HG02763 (cell line): ENCODE results near the gene SH2D7.

Experiments used
- ATAC-seq: cut with Tn5 transposase; IDR thresholded peaks from one replicate; pipeline ENCODE4 v1.9.1; 2021; ENCODE audit warnings: mild to moderate bottlenecking, moderate library complexity; ENCODE audit not compliant: unreplicated experiment

SH2D7 gene

DNA sequence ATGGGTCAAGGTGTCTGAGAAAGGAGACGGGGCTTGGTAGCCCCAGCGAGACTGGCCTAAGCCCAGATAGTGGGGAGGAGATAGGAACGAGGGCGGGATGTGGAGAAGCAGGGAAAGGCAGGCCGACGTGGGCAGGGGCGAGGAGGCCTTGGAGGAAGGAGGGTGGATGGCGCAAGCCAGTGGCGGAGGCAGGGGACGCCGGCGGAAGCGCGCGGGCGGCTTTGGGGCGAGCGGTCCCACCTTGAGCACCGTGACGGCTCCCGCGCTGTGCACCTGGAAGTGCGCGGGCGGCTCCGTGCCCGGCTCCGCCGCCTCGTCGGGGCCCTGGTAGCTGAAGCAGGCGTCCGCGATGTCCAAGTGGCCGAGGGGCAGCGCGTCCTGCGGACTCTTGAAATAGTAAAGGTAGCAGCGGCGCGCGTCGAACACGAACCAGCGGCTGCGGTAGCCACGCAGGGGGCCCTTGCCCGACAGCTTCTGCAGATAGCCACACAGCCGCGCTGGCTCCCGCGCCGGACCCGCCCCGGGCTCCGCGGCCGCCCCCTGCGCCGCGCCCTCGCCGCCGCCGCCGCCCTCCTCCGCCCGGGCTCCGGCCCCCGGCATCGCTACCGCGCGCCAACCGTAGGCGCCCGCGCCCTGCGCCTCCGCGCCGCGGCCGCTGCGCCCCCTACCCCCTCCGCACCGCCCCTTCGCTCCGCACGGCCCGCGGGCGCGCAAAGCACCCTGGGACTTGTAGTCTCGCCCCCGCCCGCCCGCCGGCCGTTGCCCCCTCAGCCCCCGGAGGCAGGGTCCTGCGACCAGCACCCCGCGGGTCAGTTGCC is 15.1 kb upstream of the SH2D7 start, which contains the start of gene TBC1D2B:
Gene TBC1D2B, minus strand, starts transcription at position 659 of the 818 bp plus-strand sequence. Its CDS starts 59 bp downstream, at position 600.
- peak; percentile 74 for ATAC-seq

- ATAC-seq: no peak
These were observed 14.5 kb upstream of the SH2D7 start for GRCh38 chr15:78077871-78078210.

- ATAC-seq: no peak
These were observed 12.9 kb upstream of the SH2D7 start for GRCh38 chr15:78079298-78080087.

DNA sequence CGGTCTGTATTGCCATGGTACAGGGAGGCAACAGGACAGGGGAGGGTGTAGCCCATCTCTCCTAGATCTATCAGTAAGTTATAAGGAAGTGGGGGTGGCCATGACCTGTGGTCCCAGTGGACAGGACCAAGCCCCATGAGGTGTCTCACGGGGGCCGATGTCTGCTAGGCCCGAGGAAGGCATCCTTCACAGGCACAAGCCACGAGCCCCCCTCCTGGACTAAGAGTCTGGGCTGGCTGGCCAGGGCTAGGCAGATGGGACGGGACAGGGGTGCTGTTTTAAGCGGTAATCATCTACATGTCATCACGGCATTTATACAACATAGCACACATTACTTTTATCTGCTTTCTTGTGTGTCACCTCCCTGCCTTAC is 12.3 kb upstream of the SH2D7 start:
- no peak for ATAC-seq

GRCh38 chr15:78082106-78082742 is 10.1 kb upstream of the SH2D7 start:
- ATAC-seq: no peak

DNA sequence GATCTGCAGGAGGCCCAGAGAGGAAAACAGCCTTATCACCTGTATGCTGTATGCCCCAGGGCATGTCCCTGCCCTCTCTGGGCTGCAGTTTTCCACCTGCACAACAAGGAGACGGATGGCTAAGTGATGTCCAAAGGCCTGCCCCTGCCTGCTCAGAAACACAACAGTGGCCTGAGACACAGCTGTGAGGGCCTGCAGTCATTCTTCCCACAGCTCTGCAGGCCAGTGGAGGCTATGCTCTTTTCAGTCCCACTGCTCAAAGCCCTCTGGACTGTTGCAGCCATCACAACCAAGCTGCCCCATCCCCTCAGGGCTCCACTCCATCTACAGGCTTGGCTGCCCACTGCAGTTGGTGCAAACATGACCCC is 9.6 kb upstream of the SH2D7 start:
- no peak for ATAC-seq

DNA sequence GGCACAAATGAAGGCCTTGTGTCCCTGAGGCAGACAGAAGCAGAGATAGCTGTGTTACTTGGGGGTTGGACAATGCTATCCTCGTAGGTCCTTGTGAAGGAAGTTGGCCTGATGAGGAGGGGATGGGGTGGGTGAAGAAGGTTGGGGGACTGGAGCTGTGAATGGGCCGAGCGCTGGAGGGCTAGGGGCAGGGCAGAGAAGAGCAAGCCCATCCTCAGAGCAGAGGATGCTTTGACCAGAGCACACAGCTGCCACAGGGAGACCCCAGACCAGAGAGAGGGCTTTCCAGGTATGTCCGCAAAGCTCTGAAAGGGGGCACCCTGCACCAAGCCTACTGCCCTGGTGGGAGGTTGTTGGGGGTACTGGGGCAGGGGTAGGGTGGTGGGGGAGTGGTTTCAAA is 9.2 kb upstream of the SH2D7 start:
- no peak for ATAC-seq

GRCh38 chr15:78083687-78084448 is 8.5 kb upstream of the SH2D7 start:
- ATAC-seq: peak; percentile 43

DNA sequence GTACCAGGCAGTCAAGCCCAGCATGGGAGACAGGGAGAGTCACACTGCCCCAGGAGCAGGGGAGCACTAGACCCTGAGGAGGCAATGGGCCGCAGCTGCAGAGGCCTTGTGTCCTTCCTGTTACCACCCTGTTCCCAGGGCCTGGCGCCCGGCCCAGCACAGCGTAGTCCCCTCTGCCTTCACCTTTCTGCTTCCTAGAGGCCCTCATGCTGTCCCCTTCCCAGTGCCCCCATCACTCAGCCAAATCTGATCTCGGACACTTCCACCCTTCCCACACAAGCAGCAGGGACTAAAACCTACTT is 8.0 kb upstream of the SH2D7 start:
- ATAC-seq: no peak

DNA sequence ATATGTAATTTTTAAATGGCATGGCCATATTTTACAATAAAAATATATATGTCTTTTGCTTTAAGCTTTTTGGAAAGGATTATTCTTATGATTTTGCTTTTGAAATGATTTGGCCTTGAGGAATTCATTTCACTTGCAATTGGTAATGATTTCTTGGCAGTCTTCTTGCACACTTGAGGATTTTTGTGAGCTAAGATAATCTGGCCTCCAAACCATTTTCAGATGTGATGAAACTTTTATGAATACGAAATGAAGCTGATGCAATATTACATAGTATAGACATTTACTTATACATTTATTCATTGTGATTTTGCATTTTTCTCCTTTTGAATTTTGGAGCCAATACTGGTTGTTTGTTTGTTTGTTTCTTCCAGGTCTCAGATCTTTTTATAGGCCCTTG is 6.4 kb upstream of the SH2D7 start:
- no peak for ATAC-seq

- peak; percentile 51 for ATAC-seq
These were observed 4.2 kb upstream of the SH2D7 start for GRCh38 chr15:78087951-78088772.

DNA sequence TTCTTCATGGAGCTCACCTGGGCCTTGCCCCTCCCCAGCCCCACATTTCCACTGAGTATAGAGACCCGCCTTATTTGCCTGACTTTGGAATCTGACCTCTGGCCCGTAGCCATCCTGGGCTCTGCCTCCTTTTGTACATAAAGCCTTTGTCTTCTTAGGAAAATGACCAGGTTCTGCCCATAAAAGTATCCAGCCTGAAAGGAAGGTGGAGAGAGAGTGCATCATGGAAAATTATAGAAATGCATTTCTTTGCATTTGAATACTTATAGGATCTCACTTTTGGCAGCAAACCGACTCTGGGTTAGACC is 3.6 kb upstream of the SH2D7 start:
- ATAC-seq: no peak

DNA sequence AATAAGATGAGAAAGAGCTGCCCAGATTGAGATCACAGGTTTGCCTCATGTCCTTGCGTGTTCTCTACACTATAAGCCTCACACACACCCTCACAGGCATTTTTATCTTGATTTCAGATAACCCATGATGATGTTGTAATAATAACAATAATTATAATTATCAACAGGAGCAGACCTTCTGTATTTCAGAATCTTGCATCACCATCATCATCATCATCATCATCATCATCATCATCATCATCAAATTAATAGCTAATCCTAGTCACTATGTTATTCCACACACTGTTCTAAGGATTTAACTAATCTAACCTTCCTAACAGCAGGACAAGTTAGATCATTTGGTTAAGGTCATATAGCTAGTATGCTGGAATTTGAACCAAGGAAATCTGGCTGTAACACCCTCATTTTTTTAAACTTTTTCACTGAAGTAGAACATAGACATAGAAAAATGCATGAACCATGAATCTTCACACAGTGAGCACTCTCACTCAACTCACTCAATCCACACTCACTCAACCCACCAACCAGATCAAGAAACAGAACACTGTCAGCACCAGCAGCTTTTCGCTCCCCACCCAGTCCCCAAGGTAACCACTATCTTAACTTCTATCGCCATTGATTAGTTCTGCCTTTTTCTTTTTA is 1.8 kb upstream of the SH2D7 start:
- ATAC-seq: no peak

GRCh38 chr15:78093242-78094020 is 1.1 kb downstream of the SH2D7 start:
- no peak for ATAC-seq

DNA sequence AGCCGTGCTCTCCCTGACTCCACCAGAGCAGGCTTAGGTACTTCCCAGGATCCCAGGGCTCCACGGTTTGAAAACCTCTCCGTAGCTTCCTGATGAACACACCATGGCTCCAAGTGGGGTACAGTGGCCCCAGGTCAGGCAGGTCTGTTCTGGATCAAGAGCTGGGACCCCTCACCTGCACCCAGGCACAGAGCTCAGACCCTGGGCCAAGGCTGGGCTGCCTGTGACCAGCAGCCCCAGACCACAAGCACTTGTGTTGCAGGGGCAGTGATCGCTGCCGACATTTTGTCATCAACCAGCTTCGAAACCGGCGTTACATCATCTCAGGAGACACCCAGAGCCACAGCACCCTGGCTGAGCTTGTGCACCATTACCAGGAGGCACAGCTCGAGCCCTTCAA is 5.3 kb downstream of the SH2D7 start:
- ATAC-seq: no peak

DNA sequence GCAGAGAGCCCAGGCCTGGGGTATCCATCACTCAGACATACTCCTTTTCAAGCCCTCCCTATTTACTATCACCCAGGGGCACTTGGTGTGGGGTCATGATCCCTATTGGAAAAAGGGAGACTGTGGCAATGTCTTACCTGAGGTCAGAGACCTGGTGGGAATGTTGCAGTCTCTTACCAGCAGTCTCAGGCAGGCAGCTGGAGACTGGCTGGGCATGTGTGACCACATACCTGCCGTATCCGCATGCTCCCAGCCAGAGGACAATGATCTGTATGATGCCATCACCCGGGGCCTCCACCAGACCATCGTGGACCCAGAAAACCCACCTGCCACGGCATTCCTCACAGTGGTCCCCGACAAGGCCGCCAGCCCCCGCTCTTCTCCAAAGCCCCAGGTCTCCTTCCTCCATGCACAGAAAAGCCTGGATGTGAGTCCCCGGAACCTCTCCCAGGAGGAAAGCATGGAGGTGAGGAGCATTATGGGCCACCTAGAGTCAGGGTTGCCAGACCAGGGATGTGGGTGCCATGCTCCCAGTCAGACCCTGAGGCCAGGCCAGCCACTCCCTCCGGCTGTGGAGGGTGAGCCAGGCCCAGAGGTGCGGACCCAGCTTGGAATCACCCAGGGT is 5.9 kb downstream of the SH2D7 start:
- ATAC-seq: no peak

DNA sequence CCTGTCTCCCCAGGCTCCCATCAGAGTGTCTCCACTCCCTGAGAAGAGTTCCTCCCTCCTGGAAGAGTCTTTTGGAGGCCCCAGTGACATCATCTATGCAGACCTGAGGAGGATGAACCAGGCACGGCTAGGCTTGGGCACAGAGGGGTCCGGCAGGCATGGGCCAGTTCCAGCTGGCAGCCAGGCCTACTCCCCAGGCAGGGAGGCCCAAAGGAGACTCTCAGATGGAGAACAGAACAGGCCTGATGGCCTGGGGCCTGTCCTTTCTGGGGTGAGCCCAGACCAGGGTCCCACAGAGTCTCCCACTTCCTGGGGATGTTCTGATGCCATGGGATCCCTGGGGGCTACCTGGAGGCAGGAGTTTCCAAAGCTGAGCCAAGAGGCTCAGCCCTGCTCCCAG is 8.5 kb downstream of the SH2D7 start:
- no peak for ATAC-seq

DNA sequence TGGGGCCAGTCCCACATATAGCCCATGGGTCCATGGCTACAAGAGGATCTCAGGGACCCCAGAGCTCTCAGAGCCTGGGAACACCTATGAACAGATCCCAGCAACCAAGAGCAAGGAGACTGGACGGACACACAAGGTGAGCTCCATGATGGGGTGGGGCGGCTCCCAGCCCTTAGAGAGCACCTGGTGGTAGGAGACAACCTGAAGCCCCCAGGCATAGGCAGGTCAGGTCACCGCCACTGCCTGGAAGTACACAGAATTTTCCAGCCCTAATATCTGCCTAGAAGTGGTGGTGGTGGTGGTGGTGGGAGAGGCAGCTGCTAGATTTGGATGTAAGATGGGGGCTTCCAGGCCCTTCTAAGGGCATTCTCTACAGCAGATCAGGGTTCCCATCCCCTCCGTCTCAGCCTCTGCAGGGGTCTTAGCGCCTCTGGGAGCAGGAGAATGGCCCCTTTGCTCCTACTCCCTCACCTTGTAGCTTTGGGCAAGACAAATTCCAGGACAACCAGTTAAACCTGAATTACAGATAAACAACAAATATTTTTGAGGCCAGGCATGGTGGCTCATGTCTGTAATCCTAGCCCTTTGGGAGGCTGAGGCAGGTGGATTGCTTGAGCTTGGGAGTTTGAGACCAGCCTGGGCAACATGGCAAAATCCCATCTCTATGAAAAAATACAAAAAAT is 9.2 kb downstream of the SH2D7 start:
- no peak for ATAC-seq
